Breast epithelium (tissue), 4 donors: ENCODE data around the gene SRGAP2. TPM values are rescaled to one million over a fixed set of nuclear protein-coding genes. Genes with fewer than 3 reads are reported as not detected.
"Not testable (repeated sequence)": the region's sequence is repeated elsewhere in the genome, so short reads cannot be mapped to it uniquely, and the experiment has no call there.

Experiments used
- DNase-seq, 2 donors: peaks; one replicate each; pipeline ENCODE4 v3.0.0-alpha.2; 2019; ENCODE audit warnings: low spot score in 2 of 2
- H3K27ac ChIP-seq, 2 donors: fragments of 200-600 bp; sonication (generic) in 1 of 2; one replicate each; pipeline ENCODE4 v1.5.1; 2016 to 2019; ENCODE audit warnings: mild to moderate bottlenecking in 1 of 2
- H3K27me3 ChIP-seq, 2 donors: fragments of 200-600 bp; sonication (generic) in 1 of 2; one replicate each; pipeline versions ENCODE4 v1.5.1 to v1.6.0; 2017 to 2019; ENCODE audit warnings: control low read depth in 1 of 2, mild to moderate bottlenecking in 1 of 2
- H3K36me3 ChIP-seq: fragments of 200-600 bp; one replicate; pipeline ENCODE4 v1.5.1; 2019
- H3K4me1 ChIP-seq, 2 donors: fragments of 200-600 bp; sonication (generic); one replicate each; pipeline ENCODE4 v1.5.1; 2016 to 2019; ENCODE audit warnings: control low read depth in 1 of 2
- H3K4me3 ChIP-seq, 3 donors: fragments of 200-600 bp; sonication (generic); 1 replicate in 2 of 3; 2 replicates in 1 of 3; pipeline ENCODE4 v1.5.1; 2016 to 2019; ENCODE audit warnings: mild to moderate bottlenecking in 3 of 3, moderate library complexity in 2 of 3
- H3K9me3 ChIP-seq, 2 donors: fragments of 200-600 bp; sonication (generic) in 1 of 2; one replicate each; pipeline ENCODE4 v1.5.1; 2016 to 2019; ENCODE audit warnings: control low read depth in 1 of 2
- intact Hi-C: fragments of 100-400 bp; cut with DNase I; formaldehyde crosslinking; loops from one replicate; pipeline ENCODE4 v1.15.1; 2023; ENCODE audit warnings: low total_unique reads
- total RNA-seq, 3 donors: library from RNA; depleted of rRNA; stranded (reverse); fragments of >200 nt; gene quantifications; one replicate each; pipeline ENCODE4 v1.1.0, GENCODE V29; 2016

Gene SRGAP2
- 10 to 100 TPM; 36.1 to 93.3 (median 43.3) TPM for total RNA-seq

DNA sequence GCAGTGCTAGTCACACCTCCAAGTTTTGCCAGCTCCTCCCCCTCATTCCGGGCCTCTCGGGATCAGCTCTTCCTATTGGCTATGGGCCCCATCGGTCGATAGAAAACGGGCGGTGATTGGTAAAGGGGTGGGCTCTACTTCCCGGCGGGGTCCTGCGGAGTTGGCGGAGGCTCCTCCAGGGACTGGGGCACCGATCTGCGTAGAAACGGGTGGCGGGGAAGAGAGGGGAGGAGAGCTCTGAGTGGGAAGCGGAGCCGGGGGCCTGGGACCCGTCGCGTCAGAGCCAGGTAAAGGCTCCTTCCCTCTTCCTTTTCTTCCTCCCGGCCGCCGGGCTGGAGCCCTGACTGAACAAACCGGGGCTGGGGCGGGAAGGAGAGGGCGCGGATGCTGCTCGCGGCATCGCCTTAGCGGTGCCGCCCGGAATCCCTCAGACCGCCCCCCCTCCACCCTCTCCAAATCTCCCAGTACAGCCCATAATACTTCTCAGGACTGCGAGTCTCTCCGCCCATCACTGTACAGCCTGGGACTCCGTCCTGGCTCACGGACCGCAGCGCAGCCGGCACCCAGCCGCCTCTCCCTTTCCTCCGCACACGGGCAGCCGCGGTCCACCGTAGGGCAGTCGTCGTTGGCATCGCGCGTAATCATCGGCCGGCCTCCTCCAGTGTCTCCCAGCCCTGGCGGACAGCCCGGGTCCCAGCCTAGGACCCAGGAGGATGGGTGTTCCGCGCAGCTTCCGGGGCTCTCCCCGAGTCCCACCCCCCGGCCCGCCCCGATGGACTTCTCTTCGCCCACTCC lies at the start of gene SRGAP2:
Gene SRGAP2, plus strand, starts transcription at position 178 of the 795 bp plus-strand sequence. CDS start 2,430 bp downstream, outside the sequence.
- peak; percentile 51 for DNase-seq
- intact Hi-C loops: not testable (repeated sequence)

DNA sequence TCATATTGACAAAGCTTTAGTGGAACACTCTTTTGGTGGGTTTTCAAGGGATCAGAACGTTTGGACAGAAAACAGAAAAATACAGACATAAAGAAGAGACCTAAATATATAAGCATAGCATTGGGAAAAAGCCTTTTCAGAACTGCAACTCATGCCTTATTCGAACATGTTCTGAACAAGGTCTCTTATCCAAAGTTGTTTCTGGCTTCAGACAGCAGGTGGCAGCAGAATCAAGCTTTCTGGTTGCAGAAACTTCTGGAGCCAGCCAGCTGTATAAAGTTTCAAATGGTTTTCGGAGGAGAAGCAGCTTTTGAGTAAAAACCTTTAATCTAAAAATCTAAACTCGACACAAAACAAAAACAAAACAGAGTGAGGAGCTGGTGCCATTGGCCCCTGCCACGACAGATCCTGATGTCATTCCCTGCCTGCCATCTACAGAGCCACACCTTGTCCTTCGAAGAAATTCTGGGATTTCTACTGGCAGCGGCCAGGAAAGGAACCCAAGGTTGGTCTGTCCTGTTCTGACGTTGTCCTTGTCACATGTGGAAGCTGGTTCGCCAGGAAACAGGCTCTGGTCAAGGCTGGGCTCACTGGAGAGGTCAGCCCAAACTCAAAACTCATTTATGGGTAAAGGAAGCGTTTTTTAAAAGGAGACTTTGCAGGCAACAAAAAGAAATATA lies 35.9 kb upstream of the SRGAP2 start:
- H3K27me3 ChIP-seq, H3K27ac ChIP-seq, DNase-seq, intact Hi-C loops, H3K36me3 ChIP-seq, H3K4me1 ChIP-seq, H3K4me3 ChIP-seq, H3K9me3 ChIP-seq: not testable (repeated sequence)

More for the DNA sequence above, at the start of gene SRGAP2:
- H3K27me3 ChIP-seq, H3K4me1 ChIP-seq, H3K36me3 ChIP-seq, H3K9me3 ChIP-seq: not testable (repeated sequence)
- Histone ChIP-seq H3K27ac (peak within 1 kb of the TSS; percentile 74 to 92), H3K4me3 (peak within 1 kb of the TSS; percentile 49 to 77 (median 54))

DNA sequence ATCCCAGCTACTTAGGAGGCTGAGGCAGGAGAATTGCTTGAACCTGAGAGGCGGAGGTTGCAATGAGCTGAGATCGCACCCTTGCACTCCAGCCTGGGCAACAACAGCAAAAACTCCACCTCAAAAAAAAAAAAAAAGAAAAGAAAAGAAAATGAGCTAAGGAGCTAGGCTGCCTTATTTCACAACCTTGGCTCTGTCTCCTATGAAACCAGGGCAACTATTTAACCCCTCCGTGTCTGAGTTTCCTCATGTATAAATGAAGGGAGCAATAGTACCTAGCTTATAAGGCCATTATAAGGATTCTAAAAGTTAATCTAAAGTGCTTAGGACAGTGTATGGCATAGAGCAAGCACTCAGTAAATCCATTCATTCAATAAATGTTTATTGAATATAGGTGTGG lies 33.5 kb upstream of the SRGAP2 start:
- H3K4me1 ChIP-seq, intact Hi-C loops: not testable (repeated sequence)

DNA sequence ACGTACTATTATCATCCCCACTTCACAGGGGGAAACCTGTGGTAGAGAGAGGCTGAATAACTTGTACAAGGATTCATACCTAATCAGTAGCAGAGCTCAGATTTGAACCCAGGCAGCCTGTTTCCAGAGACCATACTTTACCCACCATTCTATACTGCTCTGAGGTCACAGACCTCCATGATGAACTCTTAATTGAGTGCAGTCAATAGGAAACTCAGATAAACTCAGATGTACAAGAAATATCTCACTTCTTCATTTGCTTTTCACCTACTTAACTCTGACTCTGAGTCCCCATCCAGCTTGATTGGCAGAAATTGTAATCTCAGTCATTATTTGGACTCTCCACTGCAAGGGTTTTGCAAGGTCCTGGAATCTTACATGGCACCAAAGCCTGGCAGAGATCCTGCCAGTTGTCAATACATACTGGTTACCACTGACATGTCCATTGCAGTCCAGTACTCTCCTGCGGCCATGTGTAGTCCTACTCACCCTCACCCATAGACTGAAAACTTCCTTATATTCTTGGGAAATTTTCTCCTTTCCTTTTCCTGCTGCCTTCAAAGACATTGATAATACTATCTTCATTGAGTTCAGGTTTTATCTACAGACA lies 30.1 kb upstream of the SRGAP2 start:
- intact Hi-C loops, H3K27me3 ChIP-seq, H3K4me1 ChIP-seq, H3K4me3 ChIP-seq, DNase-seq, H3K36me3 ChIP-seq, H3K27ac ChIP-seq, H3K9me3 ChIP-seq: not testable (repeated sequence)

More for the DNA sequence above, 33.5 kb upstream of the SRGAP2 start:
- not testable (repeated sequence) for H3K9me3 ChIP-seq, H3K27ac ChIP-seq, H3K4me3 ChIP-seq, DNase-seq, H3K36me3 ChIP-seq, H3K27me3 ChIP-seq

DNA sequence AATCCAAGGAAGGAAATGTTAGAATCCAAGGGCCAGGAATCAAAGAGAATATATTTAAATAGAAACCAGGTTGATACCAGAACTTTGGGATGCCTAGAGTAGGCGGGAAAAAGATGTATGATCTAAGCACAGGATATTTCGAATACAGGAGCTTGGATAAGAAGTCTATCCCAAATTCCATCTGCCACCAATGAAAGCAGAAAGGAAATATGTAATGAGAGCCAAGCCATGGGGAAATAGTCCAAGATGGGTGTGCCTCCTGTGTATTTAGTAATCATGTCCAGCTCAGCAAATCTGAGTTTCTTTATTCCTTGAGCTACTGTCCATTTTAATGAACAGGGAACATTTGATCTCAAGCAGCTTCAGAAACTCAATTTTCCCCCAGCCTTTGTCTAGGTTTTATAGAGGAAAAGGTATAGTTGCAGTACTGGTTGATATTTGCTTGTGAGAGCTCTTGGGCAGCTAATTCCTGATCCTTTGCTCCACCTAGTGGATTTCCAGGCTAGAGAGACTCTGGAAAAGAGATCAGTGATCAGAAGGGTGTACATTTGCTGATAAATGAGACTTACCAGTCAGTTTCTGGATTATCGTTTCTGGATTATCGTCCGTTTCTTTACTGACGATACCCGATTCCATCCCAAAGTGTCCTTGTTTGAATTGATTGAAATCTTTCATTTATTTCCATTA lies 29.0 kb upstream of the SRGAP2 start:
- H3K4me1 ChIP-seq, DNase-seq, H3K36me3 ChIP-seq, H3K27me3 ChIP-seq, H3K4me3 ChIP-seq, H3K27ac ChIP-seq, H3K9me3 ChIP-seq, intact Hi-C loops: not testable (repeated sequence)

DNA sequence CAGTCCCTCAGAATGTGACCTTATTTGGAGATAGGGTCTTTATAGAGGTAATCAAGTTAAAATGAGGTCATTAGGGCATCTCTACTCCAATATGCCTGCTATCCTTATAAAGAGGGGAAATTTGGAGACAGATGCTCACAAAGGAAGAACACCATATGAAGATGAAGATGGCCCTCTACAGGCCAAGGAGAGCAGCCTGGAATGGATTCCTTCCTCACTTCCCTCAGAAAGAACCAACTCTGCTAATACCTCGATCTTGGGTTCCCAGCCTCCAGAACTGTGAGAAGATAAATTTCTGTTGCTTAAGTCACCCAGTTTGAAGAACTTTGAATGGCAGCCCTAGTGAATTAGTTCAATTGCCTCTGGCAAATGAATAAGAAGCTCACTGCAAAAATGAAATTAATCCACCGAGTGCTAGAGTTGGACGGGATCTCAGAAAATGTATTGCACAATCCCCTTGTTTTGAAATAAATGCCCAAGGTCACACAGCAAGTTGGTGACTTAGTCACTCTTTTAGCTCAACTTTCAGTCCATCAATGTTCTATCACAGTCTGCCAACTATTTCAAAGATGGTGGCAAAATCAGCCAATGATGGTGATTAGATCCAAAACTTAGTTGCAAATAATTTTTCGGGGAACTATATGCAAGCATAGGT lies 27.8 kb upstream of the SRGAP2 start:
- H3K4me1 ChIP-seq, H3K9me3 ChIP-seq, H3K4me3 ChIP-seq, intact Hi-C loops, H3K27ac ChIP-seq, H3K27me3 ChIP-seq, DNase-seq, H3K36me3 ChIP-seq: not testable (repeated sequence)

DNA sequence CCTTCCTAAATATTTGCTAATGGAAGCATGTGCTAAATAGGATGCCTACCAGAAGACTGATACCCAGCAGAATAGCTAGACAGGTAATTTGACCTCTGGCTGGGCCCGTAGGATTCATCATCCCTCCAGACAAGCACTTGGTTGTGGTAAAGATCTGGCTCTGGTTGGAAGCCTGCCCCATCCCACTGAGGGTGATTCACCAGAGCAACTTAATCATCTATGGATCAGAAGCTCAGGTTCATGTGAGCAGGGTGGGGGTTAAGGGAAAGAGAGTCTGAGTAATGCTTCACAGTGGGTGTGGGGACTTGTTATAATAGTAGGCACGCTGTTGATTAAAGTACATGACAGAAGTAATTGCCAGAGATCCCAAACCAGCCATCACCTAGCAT lies 27.2 kb upstream of the SRGAP2 start:
- intact Hi-C loops, H3K4me1 ChIP-seq, H3K36me3 ChIP-seq, H3K4me3 ChIP-seq, H3K27ac ChIP-seq, H3K27me3 ChIP-seq, DNase-seq, H3K9me3 ChIP-seq: not testable (repeated sequence)

DNA sequence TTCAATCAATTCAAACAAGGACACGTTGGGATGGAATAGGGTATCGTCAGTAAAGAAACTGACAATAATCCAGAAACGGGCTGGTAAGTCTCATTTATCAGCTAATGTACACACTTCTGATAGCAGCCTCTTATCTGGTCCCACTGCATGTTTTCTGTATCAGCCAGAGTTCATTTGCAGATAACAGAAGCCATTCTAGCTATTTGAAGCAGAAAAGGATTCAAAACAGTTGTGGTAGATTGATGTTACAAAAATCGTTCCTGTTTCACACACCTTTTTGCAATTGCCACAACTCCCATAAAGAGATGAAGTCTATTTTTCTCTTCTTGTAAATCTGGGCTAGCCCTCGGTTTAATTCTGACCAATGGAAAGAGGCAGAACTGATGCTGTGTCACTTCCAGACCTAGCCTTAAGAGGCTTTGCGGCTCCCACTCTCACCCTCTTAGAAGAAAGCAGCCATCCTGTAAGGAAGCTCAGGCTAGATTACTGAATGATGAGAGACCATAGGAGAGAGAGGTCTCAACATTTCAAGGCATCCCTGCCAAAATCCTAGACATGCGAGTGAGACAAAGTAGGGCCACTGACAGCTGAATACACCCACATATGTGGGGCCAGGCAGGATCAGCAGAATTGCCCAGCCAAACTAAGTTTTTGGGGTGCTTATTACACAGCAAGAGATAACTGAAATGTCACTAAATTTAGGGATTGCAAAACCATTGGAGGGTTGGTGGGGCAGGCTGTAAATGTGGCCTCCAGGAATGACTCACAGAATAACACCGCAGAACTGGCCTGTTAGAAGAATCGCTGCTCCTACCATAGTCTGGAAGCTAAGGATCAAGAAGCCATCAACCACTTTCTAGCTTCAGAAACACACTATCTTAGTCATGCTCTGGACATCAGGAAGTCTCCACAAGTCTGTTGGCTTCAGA lies 25.0 kb upstream of the SRGAP2 start:
- intact Hi-C loops, H3K27me3 ChIP-seq, H3K9me3 ChIP-seq, H3K4me3 ChIP-seq, H3K36me3 ChIP-seq, H3K27ac ChIP-seq, DNase-seq, H3K4me1 ChIP-seq: not testable (repeated sequence)

DNA sequence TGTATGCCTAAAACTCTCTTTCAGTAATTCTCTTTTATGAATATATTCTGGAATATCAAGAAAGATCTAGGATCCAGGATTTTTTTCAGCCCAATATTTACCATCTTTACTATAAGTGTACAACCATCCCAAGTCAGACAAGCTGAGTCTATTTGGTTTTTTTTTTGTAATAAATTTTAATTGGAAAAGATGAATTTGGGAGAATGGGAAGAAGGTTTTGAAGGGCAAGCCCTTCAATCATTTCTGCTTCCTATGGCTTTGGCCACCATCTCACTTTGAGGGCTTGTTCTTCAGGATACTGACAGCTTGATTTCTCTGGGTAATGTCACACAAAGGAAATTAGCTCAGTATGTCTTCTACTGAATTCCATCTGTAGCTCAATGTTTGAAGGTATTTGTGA lies 23.7 kb upstream of the SRGAP2 start:
- H3K27me3 ChIP-seq, H3K27ac ChIP-seq, intact Hi-C loops, H3K36me3 ChIP-seq, DNase-seq, H3K4me1 ChIP-seq, H3K4me3 ChIP-seq, H3K9me3 ChIP-seq: not testable (repeated sequence)

DNA sequence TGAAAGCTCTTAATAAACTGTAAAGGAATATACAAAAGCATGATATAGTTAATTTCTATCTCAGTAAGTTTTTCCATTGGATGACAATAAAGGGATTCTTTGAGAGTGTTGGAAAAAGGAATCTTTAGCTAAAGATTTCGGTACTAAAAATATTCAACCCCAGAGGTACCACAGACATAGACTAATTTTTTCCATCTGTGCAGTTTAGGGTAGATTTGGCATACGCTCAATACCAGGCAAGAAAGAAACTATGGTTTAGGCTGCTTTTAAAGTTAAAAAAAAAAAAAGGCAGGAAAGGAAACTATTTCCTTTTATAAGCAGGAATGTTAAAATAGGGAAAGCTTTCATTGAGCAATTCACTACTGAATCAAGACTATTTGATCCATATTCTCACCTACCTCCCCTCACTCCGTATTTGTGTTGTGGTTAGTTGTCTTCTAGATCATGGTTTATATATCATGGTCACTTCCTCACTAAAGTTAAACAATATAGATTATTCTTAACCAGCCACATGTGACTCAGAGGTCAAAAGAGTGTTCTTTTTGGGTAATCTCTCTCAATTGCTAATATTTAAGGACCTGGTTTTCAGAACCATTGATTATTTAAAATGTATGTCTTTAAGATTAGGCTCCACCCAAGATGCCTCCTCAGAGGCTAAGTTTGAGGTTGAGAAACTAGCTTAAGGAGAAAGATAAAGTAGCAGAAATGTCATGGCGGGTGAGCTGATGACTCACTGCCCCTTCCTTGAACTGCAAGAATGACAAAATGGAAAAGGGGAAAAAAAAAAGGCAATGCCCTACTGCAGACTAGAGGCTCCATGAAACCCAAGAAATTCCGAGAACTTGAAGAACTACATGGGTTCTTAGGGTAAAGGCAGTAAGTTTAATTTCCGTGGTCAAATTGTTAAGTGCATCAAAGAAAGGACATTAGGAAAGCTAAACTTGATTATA lies 20.7 kb upstream of the SRGAP2 start:
- intact Hi-C loops, DNase-seq, H3K4me1 ChIP-seq: not testable (repeated sequence)

DNA sequence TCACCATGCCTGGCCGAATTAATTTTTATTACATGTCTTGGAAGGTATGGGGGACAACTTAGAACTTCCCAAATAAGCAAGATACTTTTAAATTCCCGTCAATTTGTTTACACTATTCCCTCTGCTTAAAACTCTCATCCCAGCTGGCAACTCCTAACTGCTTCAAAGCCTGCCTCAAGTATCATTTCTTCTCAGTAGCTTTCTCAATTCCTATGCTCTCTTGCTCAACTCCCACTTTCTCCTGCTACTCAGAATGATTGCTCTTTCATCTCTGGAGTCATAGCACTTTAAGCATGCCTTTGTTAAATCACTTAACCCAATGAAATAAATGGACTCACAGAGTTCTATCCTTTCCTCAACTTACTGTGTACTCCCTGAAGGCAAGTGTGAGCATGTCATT lies 19.6 kb upstream of the SRGAP2 start:
- H3K36me3 ChIP-seq, H3K4me1 ChIP-seq, H3K27ac ChIP-seq, H3K27me3 ChIP-seq, intact Hi-C loops, DNase-seq, H3K4me3 ChIP-seq, H3K9me3 ChIP-seq: not testable (repeated sequence)

More for the DNA sequence above, 20.7 kb upstream of the SRGAP2 start:
- not testable (repeated sequence) for H3K36me3 ChIP-seq, H3K27ac ChIP-seq, H3K4me3 ChIP-seq, H3K9me3 ChIP-seq, H3K27me3 ChIP-seq
